ENCODE measurements around the gene SLC41A1.

Gene SLC41A1

GRCh38 chr1:205774198-205775014 is 38.6 kb downstream of the SLC41A1 start:
- peak overlapping the region; percentile 95 for H3K4me3 ChIP-seq (ENCODE audit: control insufficient read depth, low read depth, low read length)
- TF ChIP-seq CTCF (conservative IDR thresholded peaks at IDR 0.05; ENCODE audit: control insufficient read depth, insufficient read depth, low read depth, low read length): no peak
- no peak for DNase-seq (ENCODE audit: low read depth)

- no peak overlapping the region for H3K4me3 ChIP-seq (ENCODE audit: control insufficient read depth, low read depth, low read length)
- no peak for TF ChIP-seq CTCF (conservative IDR thresholded peaks at IDR 0.05; ENCODE audit: control insufficient read depth, insufficient read depth, low read depth, low read length)
- DNase-seq (ENCODE audit: low read depth): no peak
Observed at GRCh38 chr1:205772607-205773032, 40.4 kb downstream of the SLC41A1 start.

- TF ChIP-seq CTCF (conservative IDR thresholded peaks at IDR 0.05; ENCODE audit: control insufficient read depth, insufficient read depth, low read depth, low read length): no peak
- DNase-seq (ENCODE audit: low read depth): no peak
- H3K4me3 ChIP-seq (ENCODE audit: control insufficient read depth, low read depth, low read length): no peak overlapping the region
Observed at GRCh38 chr1:205770618-205771017, 42.4 kb downstream of the SLC41A1 start.

- no peak for TF ChIP-seq CTCF (conservative IDR thresholded peaks at IDR 0.05; ENCODE audit: control insufficient read depth, insufficient read depth, low read depth, low read length)
- DNase-seq (ENCODE audit: low read depth): no peak
- H3K4me3 ChIP-seq (ENCODE audit: control insufficient read depth, low read depth, low read length): no peak overlapping the region
Observed at GRCh38 chr1:205769641-205770365, 43.2 kb downstream of the SLC41A1 start.

DNA sequence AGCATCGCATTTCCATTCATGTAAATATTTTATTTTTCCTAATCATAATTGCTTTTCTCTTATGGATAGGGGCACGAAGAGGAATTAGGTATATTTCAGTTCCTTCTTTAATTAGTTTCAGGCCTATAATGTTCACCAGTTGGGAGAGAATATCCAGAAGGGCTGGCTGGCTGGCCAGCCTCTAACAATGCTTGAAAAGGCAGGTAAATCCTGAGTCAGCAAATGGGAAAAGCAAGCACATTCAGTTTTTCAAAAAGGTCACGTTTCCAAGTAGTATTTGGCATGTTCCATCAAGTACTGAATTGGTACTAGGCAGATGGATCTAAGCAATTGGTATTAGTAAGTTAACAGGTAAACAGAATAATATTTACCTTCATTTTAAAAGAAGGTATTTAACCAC is 45.8 kb downstream of the SLC41A1 start:
- no peak overlapping the region for H3K4me3 ChIP-seq (ENCODE audit: control insufficient read depth, low read depth, low read length)
- no peak for TF ChIP-seq CTCF (conservative IDR thresholded peaks at IDR 0.05; ENCODE audit: control insufficient read depth, insufficient read depth, low read depth, low read length)
- no peak for DNase-seq (ENCODE audit: low read depth)

- DNase-seq (ENCODE audit: low read depth): no peak
- TF ChIP-seq CTCF (conservative IDR thresholded peaks at IDR 0.05; ENCODE audit: control insufficient read depth, insufficient read depth, low read depth, low read length): no peak
Observed at GRCh38 chr1:205766570-205766969, 46.4 kb downstream of the SLC41A1 start.

More at GRCh38 chr1:205766570-205766969, 46.4 kb downstream of the SLC41A1 start:
- H3K4me3 ChIP-seq (ENCODE audit: control insufficient read depth, low read depth, low read length): no peak overlapping the region
